Measurements from ENCODE around the gene FAM107B.

- no peak for TF ChIP-seq CTCF (IDR thresholded peaks at IDR 0.05)
- TF ChIP-seq POLR2A (IDR thresholded peaks at IDR 0.05) = no peak
These were observed 157.6 kb downstream of the FAM107B start for GRCh38 chr10:14616955-14617730.

Measured in gastroesophageal sphincter (tissue), 3 donors.